Colon (tissue), 2 donors: ENCODE data around the gene GALT.

Experiments used
- FAIRE-seq: peaks from 2 replicates; lab custom pipeline; 2012; peaks lifted over from hg19 to GRCh38; lab: Jason Lieb, UNC
- donor health status: control.
- donor health status: control.

Gene GALT

GRCh38 chr9:34646211-34647083 is at the start of gene GALT:
TSS of gene GALT (plus strand) at chr9:34646675. CDS start at chr9:34646705, 30 bp downstream.
- peak; percentile 24 for FAIRE-seq

GRCh38 chr9:34599546-34599945 is 46.9 kb upstream of the GALT start:
- no peak for FAIRE-seq

- no peak for FAIRE-seq
These were observed 45.6 kb upstream of the GALT start for GRCh38 chr9:34600908-34601307.

- no peak for FAIRE-seq
These were observed 44.4 kb upstream of the GALT start for GRCh38 chr9:34601937-34602573.

- no peak for FAIRE-seq
These were observed 42.8 kb upstream of the GALT start for GRCh38 chr9:34603610-34604231.

GRCh38 chr9:34606190-34606589 is 40.3 kb upstream of the GALT start:
- no peak for FAIRE-seq

- FAIRE-seq = no peak
These were observed 39.6 kb upstream of the GALT start for GRCh38 chr9:34606905-34607304.

- no peak for FAIRE-seq
These were observed 39.1 kb upstream of the GALT start for GRCh38 chr9:34607331-34607730.

GRCh38 chr9:34610434-34611206 is 35.9 kb upstream of the GALT start:
- FAIRE-seq = no peak

- FAIRE-seq = no peak
These were observed 35.1 kb upstream of the GALT start for GRCh38 chr9:34611251-34611810.

- FAIRE-seq = no peak
These were observed 34.4 kb upstream of the GALT start, which contains the start of gene RPP25L for GRCh38 chr9:34611811-34612787. TSS of gene RPP25L (minus strand) at chr9:34612097. CDS start at chr9:34611296, 801 bp downstream.

GRCh38 chr9:34612788-34613390 is 33.6 kb upstream of the GALT start:
- no peak for FAIRE-seq

GRCh38 chr9:34615132-34615531 is 31.3 kb upstream of the GALT start:
- FAIRE-seq = no peak

- no peak for FAIRE-seq
These were observed 26.1 kb upstream of the GALT start, which contains the start of gene DCTN3 for GRCh38 chr9:34620061-34620994. TSS of gene DCTN3 (minus strand) at chr9:34620495. CDS start at chr9:34620464, 31 bp downstream.

GRCh38 chr9:34623374-34624235 is 22.9 kb upstream of the GALT start:
- no peak for FAIRE-seq

GRCh38 chr9:34624475-34625185 is 21.8 kb upstream of the GALT start:
- FAIRE-seq = no peak

- FAIRE-seq = no peak
These were observed 21.3 kb upstream of the GALT start for GRCh38 chr9:34625186-34625486.
